ENCODE data around the gene EPHA6. TPM values are rescaled to one million over a fixed set of nuclear protein-coding genes. Genes with fewer than 3 reads are reported as not detected.

The EPHA6 gene
- total and polyA plus RNA-seq, 2 donors (not counting 3 experiments of a cell fraction or from before 2014, with no cell fraction given), result not detected

DNA sequence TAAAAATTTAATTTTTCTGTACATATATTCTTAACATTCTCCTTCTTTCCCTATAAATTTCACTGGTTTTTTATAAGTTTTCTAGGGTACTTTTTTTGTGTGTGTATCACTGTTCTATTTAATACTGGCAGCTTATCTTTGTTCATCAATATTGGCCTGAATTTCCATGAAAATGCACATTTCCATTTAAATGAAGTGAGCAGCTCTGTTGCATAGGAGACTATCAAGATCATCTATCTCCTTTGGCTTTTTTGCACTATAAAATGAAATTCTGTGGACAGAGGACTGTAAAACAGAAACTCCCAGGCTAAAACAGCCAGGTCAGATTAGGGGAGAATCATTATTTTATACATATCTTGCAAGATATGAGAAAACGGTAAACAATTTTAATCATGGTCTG, 673.2 kb downstream of the EPHA6 start:
- no peaks in the 10 kb centered on the region for H3K36me3 ChIP-seq (ENCODE audit: control insufficient read depth in 2 of 2, extremely low read depth in 1 of 2, insufficient read depth in 2 of 2, low read length in 2 of 2)
- no TSS peak for BruUV-seq (replicated peaks)
- no peak for FAIRE-seq
- H3K9me1 ChIP-seq (replicated peaks; ENCODE audit: control insufficient read depth, extremely low read depth, insufficient read depth, low read length), result no peaks in the 10 kb centered on the region
- H3K4me2 ChIP-seq (ENCODE audit: insufficient read depth, low read length), result no peak overlapping the region
- no peak overlapping the region for H3K9ac ChIP-seq (replicated peaks; ENCODE audit: extremely low read depth, insufficient read depth, low read length)
- intact Hi-C loops (cut with micrococcal nuclease) (no loop called here), dilution Hi-C loops (cut with MboI; ENCODE audit: extremely low pct_ligation_motif_present, low sequenced_read_pairs) (no loop called here)
- no peak overlapping the region for H2AFZ ChIP-seq (ENCODE audit: low read depth, low read length)
- no peak for TF ChIP-seq FOS (IDR thresholded peaks at IDR 0.05; ENCODE audit: borderline replicate concordance, insufficient read depth, low read length)
- TF ChIP-seq, protein P1, sequence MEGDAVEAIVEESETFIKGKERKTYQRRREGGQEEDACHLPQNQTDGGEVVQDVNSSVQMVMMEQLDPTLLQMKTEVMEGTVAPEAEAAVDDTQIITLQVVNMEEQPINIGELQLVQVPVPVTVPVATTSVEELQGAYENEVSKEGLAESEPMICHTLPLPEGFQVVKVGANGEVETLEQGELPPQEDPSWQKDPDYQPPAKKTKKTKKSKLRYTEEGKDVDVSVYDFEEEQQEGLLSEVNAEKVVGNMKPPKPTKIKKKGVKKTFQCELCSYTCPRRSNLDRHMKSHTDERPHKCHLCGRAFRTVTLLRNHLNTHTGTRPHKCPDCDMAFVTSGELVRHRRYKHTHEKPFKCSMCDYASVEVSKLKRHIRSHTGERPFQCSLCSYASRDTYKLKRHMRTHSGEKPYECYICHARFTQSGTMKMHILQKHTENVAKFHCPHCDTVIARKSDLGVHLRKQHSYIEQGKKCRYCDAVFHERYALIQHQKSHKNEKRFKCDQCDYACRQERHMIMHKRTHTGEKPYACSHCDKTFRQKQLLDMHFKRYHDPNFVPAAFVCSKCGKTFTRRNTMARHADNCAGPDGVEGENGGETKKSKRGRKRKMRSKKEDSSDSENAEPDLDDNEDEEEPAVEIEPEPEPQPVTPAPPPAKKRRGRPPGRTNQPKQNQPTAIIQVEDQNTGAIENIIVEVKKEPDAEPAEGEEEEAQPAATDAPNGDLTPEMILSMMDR (IDR thresholded peaks at IDR 0.05; ENCODE audit: extremely low read depth in 1 of 2, insufficient read depth in 1 of 2, low read depth in 1 of 2, low read length in 2 of 2), result no peak
- no peak for TF ChIP-seq POLR2AphosphoS5 (IDR thresholded peaks at IDR 0.05; ENCODE audit: insufficient read depth, low read depth, low read length)
- no peak for TF ChIP-seq GATA2 (IDR thresholded peaks at IDR 0.05; ENCODE audit: insufficient read depth, insufficient read length, low read depth, low read length)
- TF ChIP-seq MYC (IDR thresholded peaks at IDR 0.05; ENCODE audit: low read depth, low read length), result no peak
- TF ChIP-seq JUN (IDR thresholded peaks at IDR 0.05; ENCODE audit: borderline replicate concordance, insufficient read depth, insufficient read length, low read depth), result no peak
- H3K27ac ChIP-seq (ENCODE audit: insufficient read depth, low read depth, low read length), result no peak overlapping the region
- ChIA-PET CTCF (no interaction called here), POLR2A (no interaction called here)
- H3K4me3 ChIP-seq (replicated peaks in 1 of 3; ENCODE audit: insufficient read depth in 1 of 3, low read depth in 1 of 3, low read length in 3 of 3), result no peak overlapping the region
- no peaks in the 10 kb centered on the region for H3K4me1 ChIP-seq (ENCODE audit: control insufficient read depth, extremely low read depth, insufficient read depth, low read length)
- H3K27me3 ChIP-seq (ENCODE audit: control insufficient read depth in 2 of 2, insufficient read depth in 2 of 2, low read length in 2 of 2), result no peaks in the 10 kb centered on the region
- no peaks in the 10 kb centered on the region for H3K79me2 ChIP-seq (ENCODE audit: control insufficient read depth, insufficient read depth, low read length)
- no peaks in the 10 kb centered on the region for H4K20me1 ChIP-seq (replicated peaks; ENCODE audit: control insufficient read depth, extremely low read depth, insufficient read depth, low read length)
- no peak for DNase-seq (ENCODE audit: low read depth, low spot score)
- H3K9me3 ChIP-seq (replicated peaks; ENCODE audit: control insufficient read depth, insufficient read depth, low read length), result peaks cover 4% of the 10 kb centered on the region

DNA sequence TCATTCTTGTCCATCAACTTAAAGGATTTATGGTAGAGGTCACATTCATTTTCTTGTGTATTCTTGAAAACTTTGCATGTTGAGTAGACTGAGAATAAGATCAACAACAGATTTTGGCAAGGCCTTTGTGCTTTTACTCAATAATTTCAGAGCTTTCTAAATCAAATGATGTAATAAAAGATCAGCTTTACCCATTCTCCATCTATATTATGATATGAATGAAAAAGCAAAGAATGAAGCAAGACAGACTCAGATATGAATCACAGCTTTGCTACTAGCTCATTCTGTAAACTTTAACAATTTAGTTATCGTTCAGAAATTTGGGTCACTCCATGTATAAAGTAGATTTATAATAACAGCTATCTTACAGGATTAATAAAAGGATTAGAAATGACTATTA, 674.3 kb downstream of the EPHA6 start:
- no peak for FAIRE-seq
- intact Hi-C loops (cut with micrococcal nuclease), result no loop called here
- TF ChIP-seq POLR2AphosphoS5 (IDR thresholded peaks at IDR 0.05; ENCODE audit: insufficient read depth, low read depth, low read length) (no peak), FOS (IDR thresholded peaks at IDR 0.05; ENCODE audit: borderline replicate concordance, insufficient read depth, low read length) (no peak), JUN (IDR thresholded peaks at IDR 0.05; ENCODE audit: borderline replicate concordance, insufficient read depth, insufficient read length, low read depth) (no peak), POLR2A (IDR thresholded peaks at IDR 0.05; ENCODE audit: low read depth, low read length) (no peak), EZH2 (IDR thresholded peaks at IDR 0.05; ENCODE audit: borderline replicate concordance, low read depth, low read length, severe bottlenecking) (no peak), GATA2 (IDR thresholded peaks at IDR 0.05; ENCODE audit: insufficient read depth, insufficient read length, low read depth, low read length) (no peak), MYC (IDR thresholded peaks at IDR 0.05; ENCODE audit: low read depth, low read length) (no peak)
- TF ChIP-seq, protein P2, sequence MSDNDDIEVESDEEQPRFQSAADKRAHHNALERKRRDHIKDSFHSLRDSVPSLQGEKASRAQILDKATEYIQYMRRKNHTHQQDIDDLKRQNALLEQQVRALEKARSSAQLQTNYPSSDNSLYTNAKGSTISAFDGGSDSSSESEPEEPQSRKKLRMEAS (IDR thresholded peaks at IDR 0.05; ENCODE audit: insufficient read depth, insufficient read length), result no peak
- TF ChIP-seq, protein P1 (IDR thresholded peaks at IDR 0.05; ENCODE audit: extremely low read depth in 1 of 2, insufficient read depth in 1 of 2, low read depth in 1 of 2, low read length in 2 of 2), result no peak

More for the DNA sequence above, 674.3 kb downstream of the EPHA6 start:
- no peak overlapping the region for H3K9ac ChIP-seq (replicated peaks; ENCODE audit: extremely low read depth, insufficient read depth, low read length)
- DNase-seq (ENCODE audit: low read depth, low spot score), result no peak
- POLR2A ChIA-PET, result no interaction called here
- no peaks in the 10 kb centered on the region for H4K20me1 ChIP-seq (replicated peaks; ENCODE audit: control insufficient read depth, extremely low read depth, insufficient read depth, low read length)
- H3K79me2 ChIP-seq (ENCODE audit: control insufficient read depth, insufficient read depth, low read length), result no peaks in the 10 kb centered on the region
- H3K9me1 ChIP-seq (replicated peaks; ENCODE audit: control insufficient read depth, extremely low read depth, insufficient read depth, low read length), result no peaks in the 10 kb centered on the region
- CTCF ChIA-PET, result no interaction called here
- H3K4me1 ChIP-seq (ENCODE audit: control insufficient read depth, extremely low read depth, insufficient read depth, low read length), result no peaks in the 10 kb centered on the region
- peaks cover 3% of the 10 kb centered on the region for H3K9me3 ChIP-seq (replicated peaks; ENCODE audit: control insufficient read depth, insufficient read depth, low read length)
- BruUV-seq (replicated peaks), result no TSS peak
- no peaks in the 10 kb centered on the region for H3K27me3 ChIP-seq (ENCODE audit: control insufficient read depth in 2 of 2, insufficient read depth in 2 of 2, low read length in 2 of 2)
- H3K27ac ChIP-seq (ENCODE audit: insufficient read depth, low read depth, low read length), result no peak overlapping the region
- no peaks in the 10 kb centered on the region for H3K36me3 ChIP-seq (ENCODE audit: control insufficient read depth in 2 of 2, extremely low read depth in 1 of 2, insufficient read depth in 2 of 2, low read length in 2 of 2)
- no peak overlapping the region for H2AFZ ChIP-seq (ENCODE audit: low read depth, low read length)
- H3K4me3 ChIP-seq (replicated peaks in 1 of 3; ENCODE audit: insufficient read depth in 1 of 3, low read depth in 1 of 3, low read length in 3 of 3), result no peak overlapping the region
- dilution Hi-C loops (cut with MboI; ENCODE audit: extremely low pct_ligation_motif_present, low sequenced_read_pairs), result no loop called here
- no peak overlapping the region for H3K4me2 ChIP-seq (ENCODE audit: insufficient read depth, low read length)

Measured in endothelial cell of umbilical vein (primary cell).